Smooth muscle cell (in vitro differentiated cells): Measurements from ENCODE around the gene PFKFB4. TPM values are rescaled to one million over a fixed set of nuclear protein-coding genes. Genes with fewer than 3 reads are reported as not detected.

Source experiments
- DNase-seq: peaks from one replicate; lab custom pipeline; 2025; ENCODE audit not compliant: unreplicated experiment; lab: John Stamatoyannopoulos, UW
- H2AFZ ChIP-seq: fragments of 200-600 bp; sonication (generic); 2 replicates; pipeline ENCODE4 v1.6.0; 2016; ENCODE audit warnings: antibody characterized with exemption, low read depth, mild to moderate bottlenecking
- H3F3A ChIP-seq: fragments of 200-600 bp; sonication (generic); 2 replicates; pipeline ENCODE4 v1.6.0; 2017; ENCODE audit warnings: antibody characterized with exemption, low read depth
- H3K27ac ChIP-seq: fragments of 200-600 bp; sonication (generic); 2 replicates; pipeline ENCODE4 v1.5.1; 2016; ENCODE audit warnings: low read depth, mild to moderate bottlenecking
- H3K27me3 ChIP-seq: fragments of 200-600 bp; sonication (generic); 2 replicates; pipeline ENCODE4 v1.6.1; 2016; ENCODE audit warnings: low read depth, mild to moderate bottlenecking
- H3K36me3 ChIP-seq: fragments of 200-600 bp; sonication (generic); 2 replicates; pipeline ENCODE4 v1.5.1; 2016; ENCODE audit warnings: low read depth
- H3K4me1 ChIP-seq: fragments of 200-600 bp; sonication (generic); 2 replicates; pipeline ENCODE4 v1.5.1; 2016; ENCODE audit warnings: low read depth
- H3K4me2 ChIP-seq: fragments of 200-600 bp; sonication (generic); 2 replicates; pipeline ENCODE4 v1.6.0; 2016; ENCODE audit warnings: mild to moderate bottlenecking
- H3K4me3 ChIP-seq: fragments of 200-600 bp; sonication (generic); 2 replicates; pipeline ENCODE4 v1.5.1; 2016; ENCODE audit warnings: mild to moderate bottlenecking
- H3K79me2 ChIP-seq: fragments of 200-600 bp; sonication (generic); 2 replicates; pipeline ENCODE4 v1.6.0; 2016; ENCODE audit warnings: low read depth, mild to moderate bottlenecking
- H3K9ac ChIP-seq: fragments of 200-600 bp; sonication (generic); 2 replicates; pipeline ENCODE4 v1.6.0; 2016; ENCODE audit warnings: low read depth
- H3K9me3 ChIP-seq: fragments of 200-600 bp; sonication (generic); replicated peaks from 2 replicates; pipeline ENCODE4 v1.5.1; 2016; ENCODE audit warnings: low read depth
- H4K20me1 ChIP-seq: fragments of 200-600 bp; sonication (generic); 2 replicates; pipeline ENCODE4 v1.6.0; 2016; ENCODE audit warnings: low read depth
- CTCF ChIP-seq: fragments of 200-600 bp; sonication (generic); IDR thresholded peaks from 2 replicates; pipeline ENCODE4 v1.5.1; 2017; ENCODE audit warnings: borderline replicate concordance, mild to moderate bottlenecking, antibody characterized with exemption; ENCODE audit not compliant: insufficient read depth, poor library complexity, severe bottlenecking
- WGBS: methylation state at CpG from one replicate; pipeline ENCODE4 v1.1.7; 2016; ENCODE audit warnings: low lambda C conversion rate; 5-methylcytosine and 5-hydroxymethylcytosine counted together
- polyA plus RNA-seq: library from polyadenylated mRNA; unstranded; fragments of >200 nt; fragmentation: Nextera tagmentation; extraction: Ambion mirVana; gene quantifications from 2 replicates; pipeline ENCODE4 v1.2.1, GENCODE V29; 2016
- total RNA-seq: library from RNA; depleted of rRNA; stranded (reverse); fragments of >200 nt; gene quantifications from 2 replicates; pipeline ENCODE4 v1.2.3, GENCODE V29; 2014

The PFKFB4 gene
- total and polyA plus RNA-seq, 2 experiments from 2014 or later, result 37.4 to 48.8 TPM

GRCh38 chr3:48514431-48515227 lies 42.0 kb downstream of the PFKFB4 start:
- Histone ChIP-seq H2AFZ (no peak overlapping the region), H3K9ac (no peak overlapping the region), H3K79me2 (no peaks in the 10 kb centered on the region), H3K4me2 (no peak overlapping the region), H3K4me1 (no peaks in the 10 kb centered on the region), H3F3A (peaks cover 5% of the 10 kb centered on the region), H4K20me1 (peaks cover 40% of the 10 kb centered on the region), H3K9me3 (no peaks in the 10 kb centered on the region), H3K27ac (no peak overlapping the region), H3K27me3 (no peaks in the 10 kb centered on the region), H3K4me3 (no peak overlapping the region), H3K36me3 (no peaks in the 10 kb centered on the region)
- DNase-seq, result no peak
- 82% methylated on average over 8 of the region's 8 CpGs for WGBS
- TF ChIP-seq CTCF, result no peak

- WGBS, result 97% methylated on average over 4 of the region's 4 CpGs
Observed at GRCh38 chr3:48511551-48511950, 45.1 kb downstream of the PFKFB4 start.

GRCh38 chr3:48507256-48508061 lies 49.1 kb downstream of the PFKFB4 start:
- Histone ChIP-seq H3K79me2 (no peaks in the 10 kb centered on the region), H3K4me3 (no peak overlapping the region), H3F3A (peaks cover 12% of the 10 kb centered on the region), H2AFZ (no peak overlapping the region), H3K4me2 (no peak overlapping the region), H3K9me3 (no peaks in the 10 kb centered on the region), H3K9ac (no peak overlapping the region), H3K36me3 (no peaks in the 10 kb centered on the region), H4K20me1 (no peaks in the 10 kb centered on the region), H3K27me3 (no peaks in the 10 kb centered on the region), H3K27ac (no peak overlapping the region), H3K4me1 (peaks cover 5% of the 10 kb centered on the region)
- TF ChIP-seq CTCF, result peak; percentile 32
- no peak for DNase-seq
- WGBS, result 28% methylated on average over 10 of the region's 10 CpGs

More at GRCh38 chr3:48511551-48511950, 45.1 kb downstream of the PFKFB4 start:
- no peak overlapping the region for H3K9ac ChIP-seq
- H3K9me3 ChIP-seq, result no peaks in the 10 kb centered on the region
- no peaks in the 10 kb centered on the region for H3K27me3 ChIP-seq
- H3K4me1 ChIP-seq, result no peaks in the 10 kb centered on the region
- H3K27ac ChIP-seq, result no peak overlapping the region
- no peaks in the 10 kb centered on the region for H3K79me2 ChIP-seq
- no peak overlapping the region for H2AFZ ChIP-seq
- no peaks in the 10 kb centered on the region for H3K36me3 ChIP-seq
- TF ChIP-seq CTCF, result no peak
- DNase-seq, result no peak
- H4K20me1 ChIP-seq, result peaks cover 16% of the 10 kb centered on the region
- no peak overlapping the region for H3K4me2 ChIP-seq
- no peak overlapping the region for H3K4me3 ChIP-seq
- peaks cover 9% of the 10 kb centered on the region for H3F3A ChIP-seq
